HG03354 (cell line): ENCODE measurements around the gene CRYAA.

Experiments used
- ATAC-seq: cut with Tn5 transposase; IDR thresholded peaks from one replicate; pipeline ENCODE4 v1.9.1; 2021; ENCODE audit warnings: mild to moderate bottlenecking; ENCODE audit not compliant: unreplicated experiment, poor library complexity, severe bottlenecking

CRYAA gene

GRCh38 chr21:43195121-43196021, 26.6 kb downstream of the CRYAA start:
- ATAC-seq: no peak

- no peak for ATAC-seq
These were observed 28.0 kb downstream of the CRYAA start for GRCh38 chr21:43196826-43197225.

GRCh38 chr21:43198376-43198775, 29.6 kb downstream of the CRYAA start:
- no peak for ATAC-seq

- no peak for ATAC-seq
These were observed 32.7 kb downstream of the CRYAA start for GRCh38 chr21:43201491-43201890.

GRCh38 chr21:43203591-43203990, 34.8 kb downstream of the CRYAA start:
- ATAC-seq: no peak

- ATAC-seq: no peak
These were observed 35.8 kb downstream of the CRYAA start for GRCh38 chr21:43204638-43205037.

- ATAC-seq: no peak
These were observed 37.6 kb downstream of the CRYAA start for GRCh38 chr21:43206231-43207042.

- no peak for ATAC-seq
These were observed 38.2 kb downstream of the CRYAA start for GRCh38 chr21:43207043-43207315.

- ATAC-seq: no peak
These were observed 39.1 kb downstream of the CRYAA start for GRCh38 chr21:43207868-43208267.

- no peak for ATAC-seq
These were observed 39.9 kb downstream of the CRYAA start for GRCh38 chr21:43208561-43209332.

- ATAC-seq: no peak
These were observed 41.0 kb downstream of the CRYAA start for GRCh38 chr21:43209575-43210453.

GRCh38 chr21:43210454-43211071, 41.8 kb downstream of the CRYAA start:
- no peak for ATAC-seq

- ATAC-seq: no peak
These were observed 42.4 kb downstream of the CRYAA start for GRCh38 chr21:43211072-43211759.

GRCh38 chr21:43211760-43212115, 42.9 kb downstream of the CRYAA start:
- no peak for ATAC-seq
